ENCODE results near the gene PRAC2.

Gene PRAC2

GRCh38 chr17:48722915-48723422 lies at the start of gene PRAC2:
TSS of gene PRAC2 (plus strand) at chr17:48723185. CDS start at chr17:48724411, 1,226 bp downstream.
- Histone ChIP-seq H3K4me3 (ENCODE audit: low read depth in 1 of 2, low read length in 1 of 2) (no peak within 1 kb of the TSS), H3K4me1 (ENCODE audit: control insufficient read depth in 1 of 2, insufficient read depth in 1 of 2, low read depth in 1 of 2, low read length in 1 of 2) (peaks cover 0 to 11% of the 10 kb centered on the region in 2 experiments), H3K9me3 (no peaks in the 10 kb centered on the region), H3K36me3 (no peaks in the 10 kb centered on the region), H3K27ac (no peak within 1 kb of the TSS), H3K27me3 (peaks cover 100% of the 10 kb centered on the region)
- no peak for TF ChIP-seq CTCF (IDR thresholded peaks at IDR 0.05)

GRCh38 chr17:48676963-48677558 lies 45.9 kb upstream of the PRAC2 start:
- no peaks in the 10 kb centered on the region for H3K9me3 ChIP-seq
- no peak overlapping the region for H3K27ac ChIP-seq
- no peak for TF ChIP-seq CTCF (IDR thresholded peaks at IDR 0.05)
- no peak overlapping the region for H3K4me3 ChIP-seq (ENCODE audit: low read depth in 1 of 2, low read length in 1 of 2)
- no peaks in the 10 kb centered on the region for H3K4me1 ChIP-seq (ENCODE audit: control insufficient read depth in 1 of 2, insufficient read depth in 1 of 2, low read depth in 1 of 2, low read length in 1 of 2)
- H3K27me3 ChIP-seq: peaks cover 100% of the 10 kb centered on the region
- H3K36me3 ChIP-seq: no peaks in the 10 kb centered on the region

- Histone ChIP-seq H3K4me1 (ENCODE audit: control insufficient read depth in 1 of 2, insufficient read depth in 1 of 2, low read depth in 1 of 2, low read length in 1 of 2) (no peaks in the 10 kb centered on the region), H3K36me3 (no peaks in the 10 kb centered on the region), H3K4me3 (ENCODE audit: low read depth in 1 of 2, low read length in 1 of 2) (no peak overlapping the region), H3K27me3 (peaks cover 100% of the 10 kb centered on the region), H3K27ac (no peak overlapping the region), H3K9me3 (no peaks in the 10 kb centered on the region)
- TF ChIP-seq CTCF (IDR thresholded peaks at IDR 0.05): peak; percentile 55
Observed at GRCh38 chr17:48678141-48678971, 44.6 kb upstream of the PRAC2 start.

GRCh38 chr17:48679385-48680096 lies 43.4 kb upstream of the PRAC2 start:
- no peak for TF ChIP-seq CTCF (IDR thresholded peaks at IDR 0.05)
- Histone ChIP-seq H3K4me3 (ENCODE audit: low read depth in 1 of 2, low read length in 1 of 2) (no peak overlapping the region), H3K36me3 (no peaks in the 10 kb centered on the region), H3K27ac (no peak overlapping the region), H3K4me1 (ENCODE audit: control insufficient read depth in 1 of 2, insufficient read depth in 1 of 2, low read depth in 1 of 2, low read length in 1 of 2) (no peaks in the 10 kb centered on the region), H3K9me3 (no peaks in the 10 kb centered on the region), H3K27me3 (peaks cover 100% of the 10 kb centered on the region)

- Histone ChIP-seq H3K4me1 (ENCODE audit: control insufficient read depth in 1 of 2, insufficient read depth in 1 of 2, low read depth in 1 of 2, low read length in 1 of 2) (no peaks in the 10 kb centered on the region), H3K27me3 (peaks cover 82% of the 10 kb centered on the region), H3K27ac (no peak overlapping the region), H3K9me3 (no peaks in the 10 kb centered on the region), H3K4me3 (ENCODE audit: low read depth in 1 of 2, low read length in 1 of 2) (no peak overlapping the region), H3K36me3 (no peaks in the 10 kb centered on the region)
- TF ChIP-seq CTCF (IDR thresholded peaks at IDR 0.05): no peak
Observed at GRCh38 chr17:48681609-48682008, 41.4 kb upstream of the PRAC2 start.
